BLaER1 treated with 17β-estradiol and CSF1 and Interleukin-3, amounts not matched to agents 10 nM and 100 nM (cell line): ENCODE measurements around the gene DDX51.
A peak's percentile ranks its signal among the peaks of the same experiment; 100 is the strongest.

ENCODE experiments used
- H3K27ac ChIP-seq, 11 experiments: shearing (Covaris generic); formaldehyde crosslinking; 2 replicates each; pipeline ENCODE4 v1.8.1; 2022
- H3K27me3 ChIP-seq, 11 experiments: shearing (Covaris generic); formaldehyde crosslinking; 2 replicates each; pipeline ENCODE4 v1.8.1; 2022
- H3K36me3 ChIP-seq, 11 experiments: shearing (Covaris generic); formaldehyde crosslinking; 2 replicates each; pipeline ENCODE4 v1.8.1; 2022
- H3K4me1 ChIP-seq, 10 experiments: shearing (Covaris generic); formaldehyde crosslinking; 2 replicates each; pipeline ENCODE4 v1.8.1; 2022
- H3K4me2 ChIP-seq, 11 experiments: shearing (Covaris generic); formaldehyde crosslinking; 2 replicates each; pipeline ENCODE4 v1.8.1; 2022
- H3K4me3 ChIP-seq, 10 experiments: shearing (Covaris generic); formaldehyde crosslinking; 2 replicates each; pipeline ENCODE4 v1.8.1; 2022
- H3K9ac ChIP-seq, 11 experiments: shearing (Covaris generic); formaldehyde crosslinking; 2 replicates each; pipeline ENCODE4 v1.8.1; 2022
- H3K9me3 ChIP-seq, 11 experiments: shearing (Covaris generic); formaldehyde crosslinking; replicated peaks in 1 of 11; 2 replicates each; pipeline ENCODE4 v1.8.1; 2022
- H4K20me1 ChIP-seq, 11 experiments: shearing (Covaris generic); formaldehyde crosslinking; 2 replicates each; pipeline ENCODE4 v1.8.1; 2022
- Cebpa-rat ChIP-seq, 11 experiments: shearing (Covaris generic); IDR thresholded peaks; 2 replicates each; pipeline ENCODE4 v1.8.1; 2022

DDX51 gene

DNA sequence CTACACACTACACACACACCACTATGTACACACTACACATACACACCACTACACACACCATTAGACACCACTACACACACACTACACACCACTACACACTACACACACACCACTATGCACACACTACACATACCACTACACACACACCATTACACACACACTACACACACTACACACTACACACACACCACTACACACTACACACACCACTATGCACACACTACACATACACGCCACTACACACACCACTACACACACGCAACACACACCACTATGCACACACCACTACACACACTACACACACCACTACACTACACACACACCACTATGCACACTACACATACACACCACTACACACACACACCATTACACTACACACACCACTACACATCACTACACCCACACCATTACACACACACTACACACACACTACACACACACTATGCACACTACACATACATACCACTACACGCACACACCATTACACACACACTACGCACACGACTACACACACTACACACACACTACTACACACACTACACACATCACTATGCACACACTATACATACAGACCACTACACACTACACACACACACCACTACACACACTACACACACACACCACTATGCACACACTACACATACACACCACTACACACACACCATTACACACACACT is 13.8 kb upstream of the DDX51 start:
- Histone ChIP-seq H3K27ac (no peak overlapping the region), H3K27me3 (peaks cover under 1 to 21% (median 11%) of the 10 kb centered on the region in 11 experiments; a peak in 13 of 22 replicates), H3K36me3 (peaks cover 27 to 40% (median 31%) of the 10 kb centered on the region in 11 experiments), H3K4me2 (no peak overlapping the region), H3K4me1 (peaks cover 19 to 48% (median 42%) of the 10 kb centered on the region in 10 experiments), H3K9ac (no peak overlapping the region), H4K20me1 (peaks cover 0 to 38% (median 22%) of the 10 kb centered on the region in 11 experiments; a peak in 16 of 22 replicates), H3K9me3 (peaks cover 7 to 33% (median 22%) of the 10 kb centered on the region in 11 experiments; a peak in 16 of 22 replicates), H3K4me3 (no peak overlapping the region)
- no peak for TF ChIP-seq Cebpa-rat (IDR thresholded peaks at IDR 0.05)

DNA sequence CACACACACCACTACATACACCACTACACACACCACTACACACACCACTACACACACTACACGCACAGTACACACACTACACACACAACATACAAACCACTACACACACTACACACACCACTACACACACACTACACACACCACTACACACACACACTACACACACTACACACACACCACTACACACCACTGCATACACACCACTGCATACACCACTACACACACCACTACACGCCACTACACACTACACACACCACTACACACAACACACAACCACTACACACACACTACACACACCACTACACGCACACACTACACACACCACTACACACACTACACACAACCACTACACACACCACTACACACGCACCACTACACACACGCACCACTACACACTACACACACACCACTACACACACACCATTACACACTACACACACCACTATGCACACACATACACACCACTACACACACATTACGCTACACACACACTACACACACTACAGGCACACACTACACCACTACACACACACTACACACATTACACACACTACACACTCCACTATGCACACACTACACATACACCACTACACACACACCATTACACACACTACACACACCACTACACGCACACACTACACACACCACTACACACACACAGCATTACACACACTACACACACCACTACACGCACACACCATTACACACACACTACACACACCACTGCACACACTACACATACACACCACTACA is 12.6 kb upstream of the DDX51 start:
- Histone ChIP-seq H3K36me3 (peaks cover 35 to 49% (median 39%) of the 10 kb centered on the region in 11 experiments), H3K4me3 (no peak overlapping the region), H4K20me1 (peaks cover 0 to 48% (median 29%) of the 10 kb centered on the region in 11 experiments; a peak in 17 of 22 replicates), H3K4me2 (no peak overlapping the region), H3K27ac (no peak overlapping the region), H3K9me3 (peaks cover 7 to 33% (median 22%) of the 10 kb centered on the region in 11 experiments; a peak in 16 of 22 replicates), H3K9ac (no peak overlapping the region), H3K4me1 (peaks cover 7 to 36% (median 31%) of the 10 kb centered on the region in 10 experiments; a peak in 18 of 20 replicates), H3K27me3 (peaks cover 0 to 10% (median 4%) of the 10 kb centered on the region in 11 experiments; a peak in 9 of 22 replicates)
- no peak for TF ChIP-seq Cebpa-rat (IDR thresholded peaks at IDR 0.05)

DNA sequence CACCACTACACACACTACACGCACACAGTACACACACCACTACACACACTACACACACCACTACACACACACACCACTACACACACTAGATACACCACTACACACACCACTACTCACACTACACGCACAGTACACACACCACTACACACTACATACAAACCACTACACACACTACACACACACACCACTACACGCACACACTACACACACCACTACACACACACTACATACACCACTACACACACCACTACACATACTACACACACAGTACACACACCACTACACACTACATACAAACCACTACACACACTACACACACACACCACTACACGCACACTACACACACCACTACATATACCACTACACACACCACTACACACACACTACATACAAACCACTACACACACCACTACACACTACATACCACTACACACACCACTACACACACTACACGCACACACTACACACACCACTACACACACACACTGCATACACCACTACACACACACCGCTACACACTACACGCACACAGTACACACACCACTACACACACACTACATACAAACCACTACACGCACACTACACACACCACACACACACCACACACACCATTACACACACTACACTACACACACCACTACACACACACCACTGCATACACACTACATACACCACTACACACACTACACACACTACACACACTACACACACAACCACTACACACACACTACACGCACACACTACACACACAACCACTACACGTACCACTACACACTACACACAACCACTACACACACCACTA is 11.9 kb upstream of the DDX51 start:
- no peak overlapping the region for H3K27ac ChIP-seq
- peaks cover 0 to 26% (median 22%) of the 10 kb centered on the region in 11 experiments; a peak in 13 of 22 replicates for H3K9me3 ChIP-seq
- TF ChIP-seq Cebpa-rat (IDR thresholded peaks at IDR 0.05) = no peak
- no peak overlapping the region for H3K4me3 ChIP-seq
- H3K9ac ChIP-seq = no peak overlapping the region
- H3K4me1 ChIP-seq = peaks cover 6 to 35% (median 29%) of the 10 kb centered on the region in 10 experiments; a peak in 18 of 20 replicates
- peaks cover 0 to 55% (median 30%) of the 10 kb centered on the region in 11 experiments; a peak in 17 of 22 replicates for H4K20me1 ChIP-seq
- H3K27me3 ChIP-seq = peaks cover 0 to 2% (median 0%) of the 10 kb centered on the region in 11 experiments; a peak in 4 of 22 replicates
- peaks cover 40 to 56% (median 47%) of the 10 kb centered on the region in 11 experiments for H3K36me3 ChIP-seq
- no peak overlapping the region for H3K4me2 ChIP-seq

DNA sequence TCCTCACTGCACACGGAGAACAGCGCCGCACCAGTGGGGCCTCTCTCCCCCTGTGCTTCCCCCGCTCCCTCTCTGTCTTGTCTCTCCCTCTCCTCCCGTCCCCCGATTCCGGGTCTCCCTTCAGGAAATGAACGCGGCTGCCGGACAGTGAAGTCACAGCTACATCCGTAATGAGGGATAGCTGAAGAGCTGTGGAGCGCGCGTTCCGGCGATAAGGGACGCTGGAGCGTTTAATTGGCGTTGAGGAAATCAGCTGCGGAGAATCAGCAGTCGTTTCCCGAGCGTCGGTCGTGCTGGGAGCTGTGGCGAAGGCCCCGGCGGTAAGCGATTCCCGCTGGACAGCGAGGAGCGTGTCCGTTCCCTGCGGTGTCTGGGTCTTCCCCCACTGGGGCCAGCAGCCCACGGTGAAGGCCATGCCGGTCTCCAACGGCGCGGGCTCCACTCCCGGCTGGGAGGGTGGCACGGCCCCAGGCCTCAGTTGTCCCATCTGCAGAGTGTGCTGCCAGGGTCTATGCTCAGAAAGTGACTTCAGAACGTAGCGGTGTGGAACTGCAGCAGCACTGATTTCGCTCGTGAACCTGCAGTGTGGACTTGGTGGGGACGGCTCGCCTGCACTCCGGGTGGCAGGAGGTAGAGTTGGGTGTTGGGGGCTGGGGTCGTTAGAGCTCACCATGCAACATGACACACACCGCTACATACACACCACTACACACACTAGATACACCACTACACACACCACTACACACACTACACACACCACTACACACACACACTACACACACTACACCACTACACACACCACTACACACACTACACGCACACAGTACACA is 11.0 kb upstream of the DDX51 start:
- Histone ChIP-seq H3K9ac (no peak overlapping the region), H3K9me3 (peaks cover 0 to 25% (median 22%) of the 10 kb centered on the region in 11 experiments; a peak in 13 of 22 replicates), H3K4me3 (no peak overlapping the region), H3K4me1 (peaks cover 6 to 29% (median 24%) of the 10 kb centered on the region in 10 experiments; a peak in 18 of 20 replicates), H3K36me3 (peaks cover 40 to 59% (median 50%) of the 10 kb centered on the region in 11 experiments), H3K27me3 (no peaks in the 10 kb centered on the region), H3K27ac (no peak overlapping the region; a peak in 3 of 22 replicates), H4K20me1 (peaks cover 0 to 52% (median 30%) of the 10 kb centered on the region in 11 experiments; a peak in 17 of 22 replicates), H3K4me2 (no peak overlapping the region)
- no peak for TF ChIP-seq Cebpa-rat (IDR thresholded peaks at IDR 0.05)

DNA sequence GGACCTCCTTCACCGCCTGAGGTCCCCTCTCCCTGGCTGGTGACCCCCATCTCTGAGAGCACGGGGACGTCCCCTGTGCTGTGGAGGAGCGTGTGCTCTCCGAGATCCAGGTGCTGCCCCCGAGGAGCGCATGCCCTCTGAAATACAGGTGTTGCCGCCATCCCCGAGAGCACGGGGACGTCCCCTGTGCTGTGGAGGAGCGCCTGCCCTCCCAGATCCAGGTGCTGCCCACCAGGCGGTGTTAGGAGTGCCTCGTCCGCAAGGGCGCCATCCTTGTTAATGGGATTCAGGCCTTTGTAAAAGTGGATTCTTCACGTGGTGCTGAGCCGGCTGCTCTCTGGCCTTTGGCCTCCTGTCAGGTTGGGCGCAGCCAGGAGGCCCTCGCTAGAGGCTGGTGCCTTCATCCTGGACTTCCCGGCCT is 10.2 kb upstream of the DDX51 start:
- peaks cover 40 to 59% (median 50%) of the 10 kb centered on the region in 11 experiments for H3K36me3 ChIP-seq
- H3K9me3 ChIP-seq = peaks cover 0 to 25% (median 22%) of the 10 kb centered on the region in 11 experiments; a peak in 13 of 22 replicates
- H3K9ac ChIP-seq = peak overlapping the region in 8 of 11 experiments; percentile 6 to 58 (median 42); a peak in 10 of 22 replicates
- H3K27ac ChIP-seq = peak overlapping the region in 7 of 11 experiments; percentile 23 to 59 (median 41); a peak in 11 of 22 replicates
- peak overlapping the region; percentile 25 to 67 (median 51); a peak in 18 of 22 replicates for H3K4me2 ChIP-seq
- peaks cover 0 to 22% (median 17%) of the 10 kb centered on the region in 10 experiments; a peak in 16 of 20 replicates for H3K4me1 ChIP-seq
- peaks cover 0 to 48% (median 30%) of the 10 kb centered on the region in 11 experiments; a peak in 17 of 22 replicates for H4K20me1 ChIP-seq
- no peaks in the 10 kb centered on the region for H3K27me3 ChIP-seq
- no peak for TF ChIP-seq Cebpa-rat (IDR thresholded peaks at IDR 0.05)
- H3K4me3 ChIP-seq = no peak overlapping the region

DNA sequence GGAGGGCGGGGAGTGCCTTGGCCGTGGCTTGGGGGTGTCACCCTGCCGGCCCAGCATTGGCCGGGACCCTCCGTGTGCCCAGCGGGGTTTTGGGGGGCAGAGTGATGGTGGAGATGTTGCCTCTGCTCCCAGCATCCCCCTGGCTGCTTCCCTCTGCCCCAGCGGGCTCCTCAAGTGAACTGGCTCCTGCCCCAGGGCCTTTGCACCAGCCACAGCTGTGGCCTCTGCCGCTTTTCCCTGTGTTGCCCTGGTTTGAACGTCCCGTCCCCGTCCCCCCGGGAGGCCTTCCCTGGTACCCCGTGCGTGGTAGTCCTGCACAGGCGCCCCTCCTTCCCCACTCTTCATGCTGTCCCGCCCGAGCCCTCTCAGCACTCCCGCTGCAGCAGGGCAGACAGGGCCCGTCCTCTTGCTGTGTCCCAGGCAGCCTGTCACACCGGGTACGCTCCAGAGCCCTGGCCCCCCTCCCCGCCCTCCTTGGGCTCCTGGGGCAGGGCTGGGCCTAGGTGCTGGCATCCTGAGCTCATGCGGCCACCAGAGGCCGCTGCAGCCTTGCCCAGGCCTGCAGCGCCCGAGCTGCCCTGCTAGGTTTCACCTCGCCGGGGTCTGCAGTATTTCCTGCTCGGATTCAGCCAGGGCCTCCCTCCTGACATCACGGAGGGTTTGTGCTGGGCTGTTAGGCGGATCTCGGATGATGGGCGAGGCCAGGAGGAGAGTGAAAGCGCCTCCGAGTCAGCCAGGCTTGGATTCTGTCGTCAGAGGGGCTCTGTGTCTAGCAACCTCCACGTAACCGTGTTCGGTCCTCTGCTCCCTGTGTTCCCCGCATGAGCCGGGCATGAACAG is 9.6 kb upstream of the DDX51 start:
- Histone ChIP-seq H3K36me3 (peaks cover 40 to 59% (median 50%) of the 10 kb centered on the region in 11 experiments), H3K27me3 (no peaks in the 10 kb centered on the region), H3K27ac (peak overlapping the region in 7 of 11 experiments; percentile 23 to 59 (median 41); a peak in 11 of 22 replicates), H3K9ac (peak overlapping the region in 8 of 11 experiments; percentile 22 to 58 (median 42); a peak in 10 of 22 replicates), H4K20me1 (peaks cover 0 to 46% (median 30%) of the 10 kb centered on the region in 11 experiments; a peak in 17 of 22 replicates), H3K4me3 (no peak overlapping the region), H3K4me2 (peak overlapping the region; percentile 25 to 67 (median 51); a peak in 19 of 22 replicates), H3K4me1 (peaks cover 0 to 16% (median 13%) of the 10 kb centered on the region in 10 experiments; a peak in 16 of 20 replicates), H3K9me3 (peaks cover 0 to 25% (median 22%) of the 10 kb centered on the region in 11 experiments; a peak in 13 of 22 replicates)
- no peak for TF ChIP-seq Cebpa-rat (IDR thresholded peaks at IDR 0.05)

DNA sequence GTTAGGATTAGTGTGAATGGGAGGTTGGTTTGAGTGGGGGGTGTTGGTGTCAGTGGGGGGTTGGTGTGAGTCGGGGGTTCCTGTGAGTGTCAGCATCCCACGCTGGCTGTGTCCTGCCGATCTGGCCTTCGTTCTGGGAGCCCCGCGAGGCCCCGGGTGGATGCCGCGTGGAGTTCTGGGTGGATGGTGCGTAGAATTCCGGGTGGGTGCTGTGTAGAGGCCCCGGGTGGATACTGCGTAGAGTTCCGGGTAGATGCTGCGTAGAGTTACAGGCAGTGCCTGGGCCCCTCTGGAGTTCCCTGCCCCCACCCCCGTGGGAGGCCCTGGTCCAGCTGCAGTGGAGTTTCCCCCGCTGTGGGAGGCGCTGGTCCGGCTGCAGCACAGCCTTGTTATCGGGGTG is 8.8 kb upstream of the DDX51 start:
- peaks cover 0 to 23% (median 21%) of the 10 kb centered on the region in 11 experiments; a peak in 13 of 22 replicates for H3K9me3 ChIP-seq
- H3K9ac ChIP-seq = no peak overlapping the region
- peaks cover 34 to 56% (median 48%) of the 10 kb centered on the region in 11 experiments for H3K36me3 ChIP-seq
- no peak overlapping the region for H3K27ac ChIP-seq
- H3K4me3 ChIP-seq = no peak overlapping the region
- H3K27me3 ChIP-seq = no peaks in the 10 kb centered on the region
- H4K20me1 ChIP-seq = peaks cover 0 to 51% (median 32%) of the 10 kb centered on the region in 11 experiments; a peak in 17 of 22 replicates
- no peak overlapping the region for H3K4me2 ChIP-seq
- H3K4me1 ChIP-seq = peaks cover 0 to 15% (median 13%) of the 10 kb centered on the region in 10 experiments; a peak in 16 of 20 replicates
- TF ChIP-seq Cebpa-rat (IDR thresholded peaks at IDR 0.05) = no peak
